HG03025 (cell line): ENCODE data around the gene CIT.
A peak's percentile ranks its signal among the peaks of the same experiment; 100 is the strongest.
"Not testable (repeated sequence)": the region's sequence is repeated elsewhere in the genome, so short reads cannot be mapped to it uniquely, and the experiment has no call there.

Experiments
- ATAC-seq: cut with Tn5 transposase; IDR thresholded peaks from one replicate; pipeline ENCODE4 v1.9.1; 2021; ENCODE audit warnings: mild to moderate bottlenecking, moderate library complexity; ENCODE audit not compliant: unreplicated experiment, low FRiP score

CIT gene, protein sequence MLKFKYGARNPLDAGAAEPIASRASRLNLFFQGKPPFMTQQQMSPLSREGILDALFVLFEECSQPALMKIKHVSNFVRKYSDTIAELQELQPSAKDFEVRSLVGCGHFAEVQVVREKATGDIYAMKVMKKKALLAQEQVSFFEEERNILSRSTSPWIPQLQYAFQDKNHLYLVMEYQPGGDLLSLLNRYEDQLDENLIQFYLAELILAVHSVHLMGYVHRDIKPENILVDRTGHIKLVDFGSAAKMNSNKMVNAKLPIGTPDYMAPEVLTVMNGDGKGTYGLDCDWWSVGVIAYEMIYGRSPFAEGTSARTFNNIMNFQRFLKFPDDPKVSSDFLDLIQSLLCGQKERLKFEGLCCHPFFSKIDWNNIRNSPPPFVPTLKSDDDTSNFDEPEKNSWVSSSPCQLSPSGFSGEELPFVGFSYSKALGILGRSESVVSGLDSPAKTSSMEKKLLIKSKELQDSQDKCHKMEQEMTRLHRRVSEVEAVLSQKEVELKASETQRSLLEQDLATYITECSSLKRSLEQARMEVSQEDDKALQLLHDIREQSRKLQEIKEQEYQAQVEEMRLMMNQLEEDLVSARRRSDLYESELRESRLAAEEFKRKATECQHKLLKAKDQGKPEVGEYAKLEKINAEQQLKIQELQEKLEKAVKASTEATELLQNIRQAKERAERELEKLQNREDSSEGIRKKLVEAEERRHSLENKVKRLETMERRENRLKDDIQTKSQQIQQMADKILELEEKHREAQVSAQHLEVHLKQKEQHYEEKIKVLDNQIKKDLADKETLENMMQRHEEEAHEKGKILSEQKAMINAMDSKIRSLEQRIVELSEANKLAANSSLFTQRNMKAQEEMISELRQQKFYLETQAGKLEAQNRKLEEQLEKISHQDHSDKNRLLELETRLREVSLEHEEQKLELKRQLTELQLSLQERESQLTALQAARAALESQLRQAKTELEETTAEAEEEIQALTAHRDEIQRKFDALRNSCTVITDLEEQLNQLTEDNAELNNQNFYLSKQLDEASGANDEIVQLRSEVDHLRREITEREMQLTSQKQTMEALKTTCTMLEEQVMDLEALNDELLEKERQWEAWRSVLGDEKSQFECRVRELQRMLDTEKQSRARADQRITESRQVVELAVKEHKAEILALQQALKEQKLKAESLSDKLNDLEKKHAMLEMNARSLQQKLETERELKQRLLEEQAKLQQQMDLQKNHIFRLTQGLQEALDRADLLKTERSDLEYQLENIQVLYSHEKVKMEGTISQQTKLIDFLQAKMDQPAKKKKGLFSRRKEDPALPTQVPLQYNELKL (N-terminal part only)

DNA sequence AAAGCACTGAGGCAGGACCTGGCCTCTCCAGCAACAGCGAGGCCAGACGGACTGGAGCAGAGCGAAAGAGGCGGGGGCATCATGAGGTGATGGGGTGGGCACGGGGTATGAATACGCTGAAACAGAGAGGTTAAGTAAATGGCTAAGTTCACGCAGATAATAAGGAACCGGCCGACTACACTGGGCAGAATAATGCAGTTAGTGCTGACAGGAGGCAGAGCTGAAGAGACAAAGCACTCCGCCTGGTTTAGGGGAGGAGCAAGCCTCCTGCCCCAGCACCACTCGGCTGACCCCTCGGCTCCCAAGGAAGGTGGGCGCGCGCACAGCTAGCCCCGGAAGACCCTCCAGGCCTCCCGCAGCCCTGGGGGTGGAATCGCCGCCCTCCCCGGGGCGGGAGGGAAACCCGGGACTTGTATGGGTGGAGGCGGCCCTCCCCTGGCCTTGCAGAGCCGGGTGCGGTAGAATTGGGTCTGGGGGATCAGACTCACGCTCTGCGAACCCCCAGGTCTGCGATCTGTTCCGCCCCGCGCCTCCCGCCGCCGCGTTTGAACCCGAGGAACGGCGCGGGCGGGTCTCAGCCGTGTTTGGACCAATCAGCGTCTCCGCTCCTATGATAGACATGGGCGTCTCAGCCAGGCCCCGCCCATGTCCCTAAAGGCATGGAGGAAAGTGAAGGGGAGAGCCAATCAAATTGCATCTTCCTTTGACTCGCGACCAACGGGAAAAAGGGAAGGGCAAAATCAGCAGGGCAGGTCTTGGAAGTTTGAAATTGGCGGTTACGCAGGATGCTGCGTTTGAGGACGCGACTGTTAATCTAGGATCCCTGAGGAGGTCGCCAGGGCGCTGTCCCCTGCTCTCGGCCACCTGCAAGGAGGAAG, at the start of gene CIT:
Gene CIT (minus strand): TSS at position 560 of the 878 bp plus-strand sequence. CDS start 1,152 bp downstream, outside the sequence.
- peak; percentile 99 for ATAC-seq

DNA sequence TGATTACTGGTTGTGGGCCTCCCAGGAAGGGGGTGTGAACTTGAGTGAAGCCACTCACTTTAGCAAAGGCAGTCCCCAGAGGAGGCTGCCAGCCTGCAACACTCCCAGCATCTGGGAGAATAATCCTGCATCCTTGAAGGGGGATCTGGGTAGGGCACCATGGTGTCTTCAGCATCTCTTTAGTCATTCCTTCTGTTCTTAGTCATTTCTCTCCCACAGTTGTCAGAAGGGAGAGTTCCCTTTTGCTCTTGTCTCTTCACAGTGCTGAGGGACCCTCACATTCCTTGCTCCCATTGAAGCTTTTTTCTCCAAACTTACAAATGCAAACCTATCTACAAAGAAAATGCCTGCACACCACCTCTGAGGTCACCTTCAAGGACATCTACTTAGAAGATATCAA, 48.1 kb upstream of the CIT start:
- no peak for ATAC-seq

DNA sequence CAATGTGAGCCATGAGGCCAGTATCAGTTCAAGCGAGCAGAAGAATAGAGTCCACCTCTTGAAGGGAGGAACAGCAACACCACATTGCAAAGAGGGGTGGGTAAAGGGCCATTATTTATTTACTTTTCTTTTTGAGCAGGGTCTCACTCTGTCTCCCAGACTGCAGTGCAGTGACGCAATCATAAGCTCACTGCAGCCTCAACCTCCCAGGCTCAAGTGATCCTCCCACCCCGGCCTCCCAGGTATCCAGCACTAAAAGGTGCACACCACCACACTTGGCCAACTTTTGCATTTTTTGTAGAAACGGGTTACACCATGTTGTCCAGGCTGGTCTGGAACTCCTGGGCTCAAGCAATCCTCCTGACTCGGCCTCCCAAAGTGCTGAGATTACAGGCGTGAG, 42.9 kb upstream of the CIT start:
- ATAC-seq, result no peak

DNA sequence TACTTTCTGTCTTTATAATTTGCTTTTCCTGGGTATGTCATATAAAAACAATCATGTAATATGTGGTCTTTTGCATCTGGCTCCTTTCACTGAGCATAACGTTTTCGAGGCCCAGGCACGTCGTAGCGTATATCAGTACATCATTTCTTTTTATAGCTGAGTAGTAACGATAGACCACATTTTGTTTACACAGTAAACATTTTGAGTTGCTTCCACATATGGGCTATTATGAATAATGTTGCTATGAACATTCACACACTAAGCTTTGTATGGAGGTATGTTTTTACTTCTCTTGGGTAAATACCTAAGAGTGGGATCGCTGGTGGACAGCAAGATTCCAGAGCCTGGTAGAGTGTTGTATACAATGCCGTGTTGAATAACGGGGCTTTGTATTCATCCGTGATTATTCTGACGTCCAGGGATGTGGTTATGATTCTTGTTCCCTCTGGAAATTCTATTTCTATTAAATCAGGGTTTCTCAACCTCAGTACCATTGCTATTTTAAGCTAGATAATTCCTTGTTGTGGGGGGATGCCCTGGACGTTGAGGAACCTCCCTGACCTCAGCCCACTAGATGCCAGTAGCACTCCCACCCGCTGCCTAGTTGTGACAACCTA, 38.9 kb upstream of the CIT start:
- no peak for ATAC-seq

DNA sequence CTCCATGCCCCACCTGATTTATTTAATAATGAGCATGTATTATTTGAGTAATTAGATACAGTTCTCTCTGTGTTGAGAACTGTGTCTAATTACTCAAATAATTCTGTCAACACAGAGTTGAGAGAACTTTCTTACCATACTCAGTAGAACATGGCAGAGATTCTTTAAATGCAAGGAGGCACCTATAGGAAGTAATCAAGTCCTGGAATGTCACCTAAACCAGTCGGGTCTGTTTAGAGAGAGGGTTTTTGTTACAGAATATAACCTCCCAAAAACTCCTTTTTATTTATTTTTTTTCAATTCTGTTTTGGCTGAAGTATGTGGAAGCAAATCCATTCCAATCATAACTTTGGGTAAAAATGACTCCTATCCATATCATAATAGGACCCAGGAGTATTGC, 37.5 kb upstream of the CIT start:
- no peak for ATAC-seq

DNA sequence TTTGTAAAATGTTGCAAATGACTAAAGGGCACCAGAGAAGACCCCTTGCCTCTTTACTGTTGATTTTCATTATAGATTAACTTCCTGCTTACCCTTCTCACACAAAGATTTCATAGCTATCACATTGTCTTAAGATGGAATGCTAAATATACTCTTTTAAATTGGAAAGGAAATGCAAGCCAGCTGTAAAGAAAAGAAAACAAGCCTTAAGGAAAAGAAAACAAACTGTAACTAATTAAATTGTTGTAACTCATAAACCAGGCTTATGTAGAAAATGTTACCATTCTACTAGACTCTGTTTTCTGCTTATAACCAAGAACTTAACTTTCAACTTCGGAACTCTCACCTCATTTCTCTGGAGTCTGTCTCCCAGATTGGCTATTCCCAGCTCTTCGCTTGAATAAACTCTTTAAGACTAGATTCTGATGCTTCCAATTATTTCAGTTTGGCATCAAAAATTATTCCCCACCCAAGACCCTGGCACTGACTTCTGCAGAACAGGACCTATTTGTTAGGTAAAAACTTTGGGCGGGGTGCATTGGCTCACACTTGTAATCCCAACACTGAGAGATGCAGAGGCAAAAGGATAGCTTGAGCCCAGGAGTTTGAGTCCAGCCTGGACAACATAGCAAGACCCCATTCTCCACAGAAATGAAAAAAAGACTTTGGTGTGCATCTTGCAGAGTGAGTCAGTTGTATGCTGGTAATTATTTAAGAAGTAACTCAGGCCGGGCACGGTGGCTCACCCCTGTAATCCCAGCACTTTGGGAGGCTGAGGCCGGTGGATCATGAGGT, 36.6 kb upstream of the CIT start:
- ATAC-seq, result no peak

DNA sequence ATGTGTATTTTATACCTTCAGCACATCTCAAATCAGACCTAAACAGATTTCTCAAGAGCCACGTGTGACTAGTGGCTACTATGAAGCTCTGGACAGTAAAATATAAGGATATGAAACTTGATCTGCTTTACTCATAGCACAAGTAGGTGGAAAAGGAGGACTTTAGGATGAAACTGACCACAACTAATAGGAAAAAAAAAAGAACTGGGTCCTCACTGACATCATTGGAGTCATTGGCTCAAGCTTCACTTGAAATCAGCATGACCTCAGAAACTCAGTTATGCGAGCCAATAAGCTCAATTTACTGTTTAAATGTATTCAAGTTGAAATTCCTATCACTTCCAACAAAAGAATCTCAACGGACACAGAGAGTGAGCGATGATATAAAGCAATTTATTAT, 34.1 kb upstream of the CIT start:
- no peak for ATAC-seq

DNA sequence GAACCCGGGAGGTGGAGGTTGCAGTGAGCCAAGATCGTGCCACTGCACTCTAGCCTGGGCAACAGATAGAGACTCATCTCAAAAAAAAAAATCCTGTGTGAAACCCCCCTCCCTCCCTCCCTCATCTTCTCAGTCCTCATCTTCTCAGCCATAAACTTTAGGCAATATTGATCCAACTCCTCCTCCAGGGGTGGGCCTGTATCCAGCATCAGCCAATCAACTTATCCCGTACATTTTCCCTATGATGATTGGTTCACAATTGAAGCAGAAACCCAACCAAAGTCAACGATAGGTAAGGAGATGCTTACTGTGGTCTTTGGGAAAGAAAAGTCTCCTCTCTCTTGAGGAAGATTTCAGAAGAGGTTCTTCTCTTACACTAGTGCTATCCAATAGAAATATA, 33.5 kb upstream of the CIT start:
- no peak for ATAC-seq

DNA sequence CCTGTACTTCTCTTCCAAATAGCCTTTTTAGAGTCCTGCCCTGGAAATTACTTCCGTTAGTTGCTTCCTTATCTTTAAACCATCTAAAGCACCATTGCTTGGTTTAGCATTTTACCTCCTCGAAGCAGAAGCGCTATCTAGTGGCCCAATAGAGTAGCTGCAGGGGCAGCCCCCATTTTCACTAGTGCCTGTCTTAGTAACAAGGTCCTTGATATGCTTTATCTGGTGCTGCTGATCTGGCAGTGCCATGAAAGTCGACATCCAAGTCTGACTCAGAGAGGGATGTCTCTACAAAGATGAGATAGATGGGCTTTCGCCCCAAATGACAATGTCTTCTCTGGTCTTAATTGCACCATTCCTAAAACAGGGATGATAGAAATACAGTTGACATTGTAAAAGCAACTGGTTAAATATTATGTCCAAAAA, 25.0 kb upstream of the CIT start:
- no peak for ATAC-seq

DNA sequence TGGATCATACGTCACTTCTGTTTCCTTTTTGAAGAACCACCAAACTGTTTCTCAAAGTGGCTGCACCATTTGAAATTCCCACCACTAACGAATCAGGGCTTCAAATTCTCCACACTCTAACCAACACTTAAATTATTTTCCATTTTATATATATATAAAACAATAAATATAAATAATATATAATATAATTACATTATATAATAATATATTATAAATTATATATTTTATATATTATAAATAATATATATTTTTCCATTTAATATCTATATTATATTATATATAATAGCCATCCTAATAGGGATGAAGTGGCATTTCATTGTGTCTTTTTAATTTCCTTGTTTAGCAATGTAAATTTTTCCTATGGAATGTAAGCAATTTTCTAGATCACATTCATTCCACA, 24.6 kb upstream of the CIT start:
- ATAC-seq, result no peak

DNA sequence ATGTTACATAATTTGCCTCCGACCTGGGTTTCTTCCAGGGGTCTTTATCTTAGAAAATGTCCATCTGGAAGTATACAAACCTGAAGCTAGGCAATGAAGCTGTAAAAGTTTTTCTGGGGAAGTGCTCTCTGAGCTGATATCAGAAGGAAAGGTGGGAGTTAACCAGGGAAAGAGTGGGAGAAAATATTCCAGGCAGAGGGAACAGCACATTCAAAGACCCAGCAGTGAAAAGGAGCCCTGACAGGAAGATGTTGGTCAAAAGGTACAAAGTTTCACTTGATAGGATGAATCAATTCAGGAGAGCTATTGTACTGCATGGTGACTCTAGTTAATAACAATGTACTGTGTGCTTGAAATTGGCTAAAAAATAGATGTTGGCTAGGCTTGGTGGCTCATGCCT, 17.8 kb upstream of the CIT start:
- no peak for ATAC-seq

DNA sequence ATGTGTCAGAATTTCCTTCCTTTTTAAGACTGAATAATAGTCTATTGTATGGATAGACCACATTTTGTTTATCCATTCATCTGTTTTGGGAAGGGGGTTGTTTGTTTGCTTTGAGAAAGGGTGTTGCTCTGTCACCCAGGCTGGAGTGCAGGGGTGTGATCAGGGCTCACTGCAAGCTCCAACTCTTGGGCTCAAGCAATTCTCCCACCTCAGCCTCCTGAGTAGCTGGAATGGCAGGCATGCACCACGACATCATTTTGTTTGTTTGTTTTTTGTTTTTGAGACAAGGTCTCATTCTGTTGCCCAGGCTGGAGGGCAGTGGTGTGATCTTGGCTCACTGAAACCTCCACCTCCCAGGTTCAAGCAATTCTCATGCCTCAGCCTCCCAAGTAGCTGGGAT, 15.5 kb upstream of the CIT start:
- not testable (repeated sequence) for ATAC-seq

DNA sequence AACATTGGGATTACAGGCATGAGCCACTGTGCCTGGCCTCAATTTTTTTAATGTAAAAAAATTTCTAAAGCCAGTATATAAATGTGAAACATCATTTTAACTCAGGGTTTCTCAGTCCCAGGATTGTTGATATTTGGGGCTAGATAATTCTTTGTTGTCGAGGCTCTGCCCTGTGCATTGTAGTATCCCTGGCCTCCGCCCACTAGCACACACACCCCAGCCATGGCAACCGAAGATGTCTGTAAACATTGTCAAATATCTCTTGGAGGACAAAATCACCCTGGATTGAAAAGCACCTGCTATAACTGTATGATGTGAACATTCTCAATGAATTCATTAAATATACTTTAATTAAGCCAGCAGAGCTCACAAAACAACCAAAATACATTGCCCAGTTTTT, 8.4 kb upstream of the CIT start:
- no peak for ATAC-seq

DNA sequence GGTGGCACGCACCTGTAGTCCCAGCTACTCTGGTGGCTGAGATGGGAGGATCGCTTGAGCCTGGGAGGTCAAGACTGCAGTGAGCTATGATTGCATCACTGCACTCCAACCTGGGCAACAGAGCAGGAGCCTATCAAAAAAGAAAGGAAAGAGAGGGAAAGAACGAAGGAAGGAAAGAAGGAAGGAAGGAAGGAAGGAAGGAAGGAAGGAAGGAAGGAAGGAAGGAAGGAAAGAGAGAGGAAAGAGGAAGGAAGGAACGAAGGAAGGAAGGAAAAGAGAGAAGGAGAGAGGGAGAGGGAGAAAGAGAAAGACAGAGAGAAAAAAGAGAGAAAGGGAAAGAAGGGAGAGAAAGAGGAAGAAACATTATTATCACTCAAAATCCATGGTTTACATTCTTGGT, 6.7 kb upstream of the CIT start:
- ATAC-seq, result not testable (repeated sequence)

DNA sequence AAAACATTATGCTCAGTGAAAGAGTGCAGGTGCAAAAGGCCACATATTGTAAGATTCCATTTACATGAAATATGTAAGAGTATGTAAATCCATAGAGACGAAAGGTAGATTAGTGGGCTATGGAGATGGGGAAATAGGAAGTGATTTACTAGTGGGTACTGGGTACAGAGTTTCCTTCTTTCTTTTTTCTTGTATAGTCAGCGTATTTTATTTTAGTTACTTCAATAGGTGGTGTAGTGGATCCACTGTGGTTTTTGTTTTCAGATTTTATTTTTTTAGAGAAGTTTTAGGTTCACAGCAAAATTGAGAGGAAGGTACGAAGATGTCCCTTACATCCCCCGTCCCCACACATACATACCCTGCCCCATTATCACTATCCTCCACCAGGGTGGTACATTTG, 6.1 kb upstream of the CIT start:
- no peak for ATAC-seq

DNA sequence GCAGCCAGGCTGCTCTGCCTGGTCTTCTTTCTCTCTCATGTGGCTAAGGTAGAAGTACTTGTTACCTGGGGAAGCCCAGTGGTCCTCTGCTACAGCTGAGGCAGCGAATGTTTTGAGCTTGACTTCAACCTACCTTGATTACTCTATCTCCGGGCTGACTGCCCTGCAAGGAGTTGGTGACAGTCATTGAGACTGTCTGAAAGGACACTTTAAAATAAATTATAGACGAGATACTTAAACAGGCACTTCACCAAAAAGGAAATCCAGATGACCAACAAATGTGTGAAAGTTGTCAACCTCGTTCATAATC, 474 bp upstream of the CIT start:
- ATAC-seq, result no peak

DNA sequence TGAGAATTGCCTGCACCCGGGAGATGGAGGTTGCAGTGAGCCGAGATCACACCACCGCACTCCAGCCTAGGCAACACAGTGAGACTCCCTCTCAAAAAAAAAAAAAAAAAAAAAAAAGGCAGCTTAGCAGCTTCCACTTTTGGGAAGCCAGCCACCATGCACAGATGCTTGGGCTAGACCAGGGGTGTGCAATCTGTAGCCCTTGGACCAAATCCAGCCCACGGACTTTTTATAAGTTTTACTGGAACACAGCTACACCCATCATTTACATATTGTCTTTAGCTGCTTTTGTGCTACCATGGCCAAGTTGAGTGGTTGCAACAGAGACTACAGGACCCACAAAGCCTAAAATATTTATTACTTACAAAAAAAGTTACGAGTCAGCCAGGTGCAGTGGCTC, 6.7 kb downstream of the CIT start:
- no peak for ATAC-seq

DNA sequence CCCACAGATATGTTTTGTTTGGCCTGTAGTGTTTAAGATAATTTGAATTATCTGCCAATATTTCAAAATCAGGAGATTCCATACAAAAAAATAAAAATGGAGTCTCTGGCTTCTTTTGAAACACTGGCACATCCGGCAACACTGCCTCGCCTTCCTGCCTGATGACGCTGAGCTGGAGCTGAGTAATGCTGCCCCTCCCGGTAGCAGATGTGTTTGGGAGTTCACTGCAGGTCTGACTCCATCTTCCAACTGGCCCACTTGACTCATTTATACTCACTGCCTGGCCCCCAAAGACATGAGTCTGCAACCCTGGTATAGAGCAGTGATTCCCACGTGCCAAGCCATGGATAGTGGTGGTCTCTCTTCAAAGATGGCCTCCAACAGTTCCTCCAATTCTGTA, 7.4 kb downstream of the CIT start:
- no peak for ATAC-seq

DNA sequence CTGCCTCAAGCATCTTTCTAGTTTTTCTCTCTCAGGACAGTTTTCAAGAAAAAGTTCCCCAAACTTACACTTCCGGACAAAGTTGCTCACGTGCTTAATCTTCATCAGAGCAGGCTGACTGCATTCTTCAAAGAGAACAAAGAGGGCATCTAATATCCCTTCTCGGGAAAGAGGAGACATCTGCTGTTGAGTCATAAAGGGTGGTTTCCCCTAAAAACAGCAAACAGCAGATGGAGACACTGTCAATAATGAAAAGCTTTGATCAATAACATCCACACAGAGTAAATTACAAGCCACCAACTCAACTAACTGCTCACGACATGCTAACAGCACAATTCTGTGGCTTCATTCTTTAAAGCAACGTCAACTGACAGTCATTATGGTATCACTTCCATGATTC, 8.1 kb downstream of the CIT start:
- ATAC-seq, result no peak
